Measurements from ENCODE around the gene SLC27A4. TPM values are rescaled to one million over a fixed set of nuclear protein-coding genes. Genes with fewer than 3 reads are reported as not detected.

The SLC27A4 gene
- total RNA-seq, 1 donor from 2014 or later: 28.0 TPM

GRCh38 chr9:128388150-128388549, 47.8 kb downstream of the SLC27A4 start:
- Histone ChIP-seq H3K27ac (no peak overlapping the region), H3K27me3 (no peaks in the 10 kb centered on the region), H3K36me3 (peaks cover 0 to 50% of the 10 kb centered on the region in 2 donors), H3K4me3 (no peak overlapping the region), H3K9me3 (no peaks in the 10 kb centered on the region), H3K4me1 (no peaks in the 10 kb centered on the region)
- DNase-seq (ENCODE audit: extremely low spot score in 2 of 2): no peak
- intact Hi-C loops (cut with DNase I): loop anchor here (5.0 kb wide), 1 partner anchor 1771 kb away; no protein-coding TSS in a partner anchor
- TF ChIP-seq CTCF (IDR thresholded peaks at IDR 0.05): no peak
- TF ChIP-seq POLR2A (IDR thresholded peaks at IDR 0.05): no peak

- TF ChIP-seq CTCF (IDR thresholded peaks at IDR 0.05) (no peak), POLR2A (IDR thresholded peaks at IDR 0.05) (no peak), POLR2AphosphoS5 (IDR thresholded peaks at IDR 0.05; ENCODE audit: insufficient read depth in 1 of 2, low read depth in 1 of 2) (no peak)
- Histone ChIP-seq H3K27ac (no peak overlapping the region), H3K36me3 (peaks cover 0 to 42% of the 10 kb centered on the region in 2 donors), H3K4me3 (no peak overlapping the region), H3K27me3 (no peaks in the 10 kb centered on the region), H3K4me1 (no peaks in the 10 kb centered on the region), H3K9me3 (no peaks in the 10 kb centered on the region)
- DNase-seq (ENCODE audit: extremely low spot score in 2 of 2): no peak
- intact Hi-C loops (cut with DNase I): loop anchor here (5.0 kb wide), 1 partner anchor 1772 kb away; no protein-coding TSS in a partner anchor
These were observed 49.2 kb downstream of the SLC27A4 start for GRCh38 chr9:128389395-128390149.

- no peak overlapping the region for H3K4me3 ChIP-seq
- TF ChIP-seq POLR2AphosphoS5 (IDR thresholded peaks at IDR 0.05; ENCODE audit: insufficient read depth in 1 of 2, low read depth in 1 of 2) (no peak), POLR2A (IDR thresholded peaks at IDR 0.05) (no peak), CTCF (IDR thresholded peaks at IDR 0.05) (no peak)
- H3K4me1 ChIP-seq: no peaks in the 10 kb centered on the region
- H3K27me3 ChIP-seq: no peaks in the 10 kb centered on the region
- intact Hi-C loops (cut with DNase I): no loop called here
- H3K27ac ChIP-seq: no peak overlapping the region
- peaks cover 0 to 42% of the 10 kb centered on the region in 2 donors for H3K36me3 ChIP-seq
- no peak for DNase-seq (ENCODE audit: extremely low spot score in 2 of 2)
- no peaks in the 10 kb centered on the region for H3K9me3 ChIP-seq
These were observed 50.0 kb downstream of the SLC27A4 start for GRCh38 chr9:128390150-128390812.

GRCh38 chr9:128390813-128391711, 50.7 kb downstream of the SLC27A4 start:
- Histone ChIP-seq H3K4me1 (no peaks in the 10 kb centered on the region), H3K27ac (no peak overlapping the region), H3K36me3 (peaks cover 0 to 42% of the 10 kb centered on the region in 2 donors), H3K9me3 (no peaks in the 10 kb centered on the region), H3K27me3 (no peaks in the 10 kb centered on the region), H3K4me3 (no peak overlapping the region)
- intact Hi-C loops (cut with DNase I): no loop called here
- no peak for DNase-seq (ENCODE audit: extremely low spot score in 2 of 2)
- TF ChIP-seq CTCF (IDR thresholded peaks at IDR 0.05) (no peak), POLR2AphosphoS5 (IDR thresholded peaks at IDR 0.05; ENCODE audit: insufficient read depth in 1 of 2, low read depth in 1 of 2) (no peak), POLR2A (IDR thresholded peaks at IDR 0.05) (no peak)

Data from vagina (tissue), 2 donors.